Duodenal mucosa (tissue), 2 donors: ENCODE measurements around the gene PTPRN2.

Experiments used
- H3K27ac ChIP-seq: one replicate; pipeline ENCODE4 v1.7.0; 2013; ENCODE audit warnings: low read depth, low read length
- H3K27me3 ChIP-seq, 2 donors: one replicate each; pipeline ENCODE4 v1.7.0; 2013; ENCODE audit warnings: low read length in 2 of 2, control low read depth in 1 of 2; ENCODE audit not compliant: insufficient read depth in 2 of 2, control insufficient read depth in 1 of 2
- H3K36me3 ChIP-seq, 2 donors: one replicate each; pipeline ENCODE4 v1.7.0; 2013; ENCODE audit warnings: low read length in 2 of 2, control low read depth in 1 of 2; ENCODE audit not compliant: insufficient read depth in 2 of 2, control insufficient read depth in 1 of 2
- H3K4me1 ChIP-seq, 2 donors: one replicate each; pipeline ENCODE4 v1.7.0; 2013; ENCODE audit warnings: low read length in 2 of 2, control low read depth in 1 of 2; ENCODE audit not compliant: insufficient read depth in 2 of 2, control insufficient read depth in 1 of 2
- H3K4me3 ChIP-seq, 2 donors: one replicate each; pipeline ENCODE4 v1.7.0; 2013; ENCODE audit warnings: low read length in 2 of 2, low read depth in 1 of 2
- H3K9ac ChIP-seq, 2 donors: one replicate each; pipeline ENCODE4 v1.7.0; 2013; ENCODE audit warnings: low read length in 2 of 2, low read depth in 1 of 2
- H3K9me3 ChIP-seq, 2 donors: one replicate each; pipeline ENCODE4 v1.7.0; 2013; ENCODE audit warnings: low read length in 2 of 2, control low read depth in 1 of 2; ENCODE audit not compliant: control insufficient read depth in 1 of 2

Gene PTPRN2

DNA sequence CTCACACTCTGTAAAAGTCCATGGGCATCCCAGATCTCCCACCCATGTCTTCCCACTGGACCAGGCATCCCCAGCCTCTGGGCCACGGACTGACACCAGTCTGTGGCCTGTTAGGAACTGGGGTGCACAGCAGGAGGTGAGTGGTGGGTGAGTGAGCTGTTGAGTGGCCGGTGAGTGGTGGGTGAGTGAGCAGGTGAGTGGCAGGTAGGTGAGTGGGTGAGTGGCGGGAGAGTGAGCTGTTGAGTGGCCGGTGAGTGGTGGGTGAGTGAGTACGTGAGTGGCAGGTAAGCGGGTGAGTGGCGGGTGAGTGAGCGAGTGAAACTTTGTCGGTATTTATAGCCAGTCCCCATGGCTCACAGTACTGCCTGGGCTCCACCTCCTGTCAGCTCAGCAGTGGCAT is 779.6 kb downstream of the PTPRN2 start:
- no peaks in the 10 kb centered on the region for H3K4me1 ChIP-seq

DNA sequence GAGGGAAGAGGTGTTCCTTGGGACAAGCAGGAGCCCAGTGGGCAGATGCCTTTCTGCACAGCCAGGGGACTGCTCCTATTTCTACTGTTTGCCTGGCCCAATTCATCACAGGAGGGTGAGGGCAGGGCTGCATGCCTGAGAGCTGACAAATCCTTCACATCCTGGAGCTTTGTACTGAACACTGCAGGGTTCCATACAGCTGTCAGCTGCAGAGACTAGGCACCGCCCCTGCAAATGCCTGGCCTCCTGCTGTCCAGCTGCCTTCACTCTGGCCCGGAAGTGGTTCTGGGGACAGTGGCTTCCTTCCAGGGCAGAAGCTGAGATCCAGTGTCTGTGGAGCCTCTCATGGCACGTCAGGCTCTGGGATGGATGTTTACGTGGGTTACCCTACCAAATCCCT is 780.1 kb downstream of the PTPRN2 start:
- Histone ChIP-seq H3K27ac (no peak overlapping the region), H3K9me3 (no peaks in the 10 kb centered on the region)

More for the DNA sequence above, 779.6 kb downstream of the PTPRN2 start:
- no peaks in the 10 kb centered on the region for H3K36me3 ChIP-seq
- H3K9ac ChIP-seq: no peak overlapping the region
- H3K9me3 ChIP-seq: no peaks in the 10 kb centered on the region
- no peak overlapping the region for H3K27ac ChIP-seq
- H3K27me3 ChIP-seq: no peaks in the 10 kb centered on the region
- H3K4me3 ChIP-seq: no peak overlapping the region

DNA sequence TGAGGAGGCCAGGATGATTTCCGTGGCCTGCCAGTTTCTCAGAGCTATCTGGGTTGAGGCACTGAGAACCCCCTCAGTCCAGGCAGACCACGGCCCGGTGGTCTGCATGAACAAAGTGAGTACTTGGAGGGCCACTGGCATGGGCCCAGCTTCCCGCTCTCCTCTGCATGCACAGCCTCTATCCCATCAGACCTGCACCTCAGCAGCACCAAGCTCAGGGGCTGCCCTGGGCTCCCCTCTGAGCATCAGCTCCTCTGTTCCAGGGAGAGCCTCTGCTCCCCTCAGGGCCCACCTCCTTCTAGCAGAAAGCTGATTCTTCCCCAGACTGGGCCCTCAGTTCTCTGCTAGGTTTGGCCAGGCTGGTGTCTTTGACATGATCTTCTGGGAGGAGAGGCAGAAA is 780.9 kb downstream of the PTPRN2 start:
- Histone ChIP-seq H3K36me3 (no peaks in the 10 kb centered on the region), H3K9ac (no peak overlapping the region), H3K27me3 (no peaks in the 10 kb centered on the region), H3K4me3 (no peak overlapping the region), H3K27ac (no peak overlapping the region), H3K9me3 (no peaks in the 10 kb centered on the region), H3K4me1 (no peaks in the 10 kb centered on the region)

More for the DNA sequence above, 780.1 kb downstream of the PTPRN2 start:
- no peaks in the 10 kb centered on the region for H3K4me1 ChIP-seq
- no peaks in the 10 kb centered on the region for H3K27me3 ChIP-seq
- H3K4me3 ChIP-seq: no peak overlapping the region
- H3K9ac ChIP-seq: no peak overlapping the region
- no peaks in the 10 kb centered on the region for H3K36me3 ChIP-seq

DNA sequence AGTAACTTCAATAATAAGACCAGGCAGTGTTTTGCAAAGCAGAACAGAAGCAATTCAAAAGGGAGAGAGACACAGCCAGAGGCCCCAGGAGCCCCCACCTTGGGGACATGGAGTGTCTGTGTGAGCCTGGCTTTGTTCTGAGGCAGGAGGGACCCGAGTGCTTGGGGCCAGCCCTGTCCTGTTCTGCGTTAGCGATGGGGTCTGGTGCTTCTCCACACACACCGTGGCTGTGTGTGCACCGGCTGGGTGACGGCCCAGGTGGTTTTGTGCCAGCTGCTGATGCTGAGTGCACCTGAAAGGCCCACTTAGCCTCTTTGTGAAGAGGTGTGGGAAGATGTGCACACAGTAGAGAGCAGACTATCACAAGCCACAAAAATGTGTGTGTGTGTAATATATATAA is 781.9 kb downstream of the PTPRN2 start:
- Histone ChIP-seq H3K27ac (no peak overlapping the region), H3K4me1 (no peaks in the 10 kb centered on the region), H3K4me3 (no peak overlapping the region), H3K9ac (no peak overlapping the region), H3K27me3 (no peaks in the 10 kb centered on the region), H3K36me3 (no peaks in the 10 kb centered on the region), H3K9me3 (no peaks in the 10 kb centered on the region)

DNA sequence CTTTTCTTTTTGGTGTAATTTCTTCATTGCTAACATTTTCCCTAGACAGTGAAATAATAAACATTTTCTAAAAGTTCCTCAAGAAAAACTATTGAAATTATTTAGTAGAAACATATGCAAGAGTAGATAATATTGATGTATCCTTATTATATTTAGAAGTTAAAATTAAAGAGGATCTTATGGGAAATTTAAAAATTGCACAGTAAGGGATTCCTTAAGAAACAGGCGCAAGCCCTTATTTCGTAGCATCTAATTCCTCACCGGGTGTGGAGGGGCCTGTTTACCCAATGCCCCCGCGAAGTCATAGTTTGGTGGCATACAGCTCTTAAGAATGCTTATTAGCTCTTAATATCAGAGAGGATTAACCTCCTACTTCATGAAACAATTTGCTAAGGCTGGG is 783.7 kb downstream of the PTPRN2 start:
- H3K27ac ChIP-seq: no peak overlapping the region
- H3K4me1 ChIP-seq: no peaks in the 10 kb centered on the region
- H3K9me3 ChIP-seq: no peaks in the 10 kb centered on the region
- H3K9ac ChIP-seq: no peak overlapping the region
- no peaks in the 10 kb centered on the region for H3K27me3 ChIP-seq
- no peak overlapping the region for H3K4me3 ChIP-seq
- no peaks in the 10 kb centered on the region for H3K36me3 ChIP-seq

DNA sequence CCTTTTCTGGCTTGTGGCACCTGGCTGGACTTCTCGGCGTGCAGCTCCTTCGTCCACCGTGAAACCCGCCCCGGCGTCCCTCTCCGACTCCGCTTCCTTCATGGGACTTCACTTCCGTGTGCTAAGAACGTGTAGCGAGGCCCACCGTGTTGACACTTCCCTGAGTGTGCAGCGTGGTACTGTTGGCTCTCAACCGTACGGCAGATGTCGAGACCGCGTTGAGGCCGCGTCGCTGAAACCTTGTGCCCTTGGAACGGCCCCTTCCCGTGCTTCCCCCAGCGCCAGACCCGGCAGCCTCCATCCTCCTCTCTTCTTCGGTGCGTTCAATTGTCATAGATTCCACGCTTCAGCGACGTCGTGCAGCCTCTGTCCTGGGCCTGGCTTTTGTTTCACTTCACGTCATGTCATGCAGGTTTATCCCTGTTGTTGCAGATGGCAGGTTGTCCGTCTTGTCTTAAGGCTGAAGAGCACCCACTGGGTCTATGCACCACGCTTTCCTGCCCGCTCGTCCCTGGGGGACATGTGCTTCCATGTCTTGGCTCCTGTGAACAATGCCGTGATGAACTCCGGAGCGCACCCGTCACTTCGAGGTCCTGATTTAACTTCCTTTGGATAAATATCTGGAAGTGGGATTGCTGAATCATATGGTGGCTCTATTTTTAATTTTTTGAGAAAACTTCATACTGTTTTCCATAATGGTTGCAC is 785.5 kb downstream of the PTPRN2 start:
- no peak overlapping the region for H3K4me3 ChIP-seq
- H3K27me3 ChIP-seq: no peaks in the 10 kb centered on the region

DNA sequence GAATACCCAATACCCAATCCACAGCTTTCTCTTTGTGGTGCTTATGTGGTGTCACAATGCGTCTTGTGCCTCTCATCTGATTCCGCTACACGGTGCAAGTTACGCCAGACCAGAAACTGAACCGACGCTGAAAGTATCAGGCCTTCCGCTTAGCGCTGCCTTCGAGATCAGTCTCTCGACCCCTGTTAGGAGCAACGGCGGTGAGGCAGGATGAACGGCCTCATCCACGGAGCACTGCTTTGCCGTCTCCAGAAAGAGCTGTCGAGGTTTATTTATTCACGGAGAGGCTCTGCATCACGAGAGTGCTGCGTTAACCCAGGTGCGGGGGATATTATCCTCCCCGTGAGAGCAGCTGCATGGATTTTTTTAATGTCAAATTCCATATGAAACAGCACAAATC is 786.5 kb downstream of the PTPRN2 start:
- no peaks in the 10 kb centered on the region for H3K9me3 ChIP-seq
- no peaks in the 10 kb centered on the region for H3K27me3 ChIP-seq
- no peaks in the 10 kb centered on the region for H3K4me1 ChIP-seq
- no peak overlapping the region for H3K9ac ChIP-seq
- no peak overlapping the region for H3K4me3 ChIP-seq
- no peak overlapping the region for H3K27ac ChIP-seq
- H3K36me3 ChIP-seq: no peaks in the 10 kb centered on the region

More for the DNA sequence above, 785.5 kb downstream of the PTPRN2 start:
- Histone ChIP-seq H3K9ac (no peak overlapping the region), H3K9me3 (no peaks in the 10 kb centered on the region), H3K36me3 (no peaks in the 10 kb centered on the region), H3K27ac (no peak overlapping the region), H3K4me1 (no peaks in the 10 kb centered on the region)

DNA sequence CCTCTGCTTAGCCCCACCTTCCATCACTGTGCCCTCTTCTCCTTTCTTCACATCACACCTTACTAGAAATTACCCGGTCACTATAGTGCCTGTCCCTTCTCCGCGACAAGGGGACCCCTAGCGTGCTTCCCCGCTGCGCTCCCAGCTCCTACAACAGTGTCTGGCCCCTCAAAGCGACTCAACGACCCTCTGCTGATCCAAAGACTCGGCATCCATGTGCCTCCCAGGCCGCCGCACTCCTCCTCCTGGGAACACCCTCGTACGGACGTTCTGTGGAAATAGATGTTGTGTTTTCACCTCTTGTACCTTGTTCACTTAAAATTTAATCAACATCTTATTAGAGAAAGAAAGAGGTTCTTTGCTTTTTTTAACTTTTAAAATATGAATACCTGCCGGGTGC is 787.3 kb downstream of the PTPRN2 start:
- H3K4me1 ChIP-seq: no peaks in the 10 kb centered on the region
- no peak overlapping the region for H3K4me3 ChIP-seq
- no peak overlapping the region for H3K9ac ChIP-seq
- no peak overlapping the region for H3K27ac ChIP-seq
- no peaks in the 10 kb centered on the region for H3K27me3 ChIP-seq
- H3K9me3 ChIP-seq: no peaks in the 10 kb centered on the region
- no peaks in the 10 kb centered on the region for H3K36me3 ChIP-seq

DNA sequence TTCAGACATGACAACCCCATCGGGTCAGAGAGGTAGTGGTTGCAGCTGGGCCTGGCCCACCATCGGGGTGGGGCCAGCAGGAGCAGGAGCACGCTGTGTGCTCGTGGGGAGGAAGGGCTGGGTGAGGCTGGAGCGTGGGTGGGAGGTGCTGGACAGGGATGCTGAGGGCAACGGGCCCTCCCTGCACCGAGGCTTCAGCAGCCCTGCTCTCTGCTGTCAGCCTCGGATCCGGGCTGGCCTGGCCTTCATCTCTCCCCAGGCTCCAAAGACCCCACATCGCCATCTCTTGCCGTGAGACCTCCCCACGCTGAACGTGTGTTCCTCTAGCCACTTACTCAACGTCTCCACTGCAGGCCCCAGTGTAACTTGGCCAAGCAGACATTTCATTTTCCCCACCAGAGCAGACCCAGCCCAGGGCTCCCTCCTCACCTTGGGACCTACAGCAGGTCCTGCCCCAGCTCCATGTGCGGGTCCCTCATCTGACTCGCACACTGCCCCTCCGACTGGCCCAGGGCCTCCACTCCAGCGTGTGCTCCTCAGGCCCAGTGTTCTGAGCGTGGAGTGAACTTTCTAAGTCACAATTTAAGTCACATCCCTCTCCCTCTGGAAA is 788.4 kb downstream of the PTPRN2 start:
- no peaks in the 10 kb centered on the region for H3K4me1 ChIP-seq
- no peaks in the 10 kb centered on the region for H3K27me3 ChIP-seq
- no peak overlapping the region for H3K4me3 ChIP-seq
- H3K9ac ChIP-seq: no peak overlapping the region
- no peak overlapping the region for H3K27ac ChIP-seq
- H3K36me3 ChIP-seq: no peaks in the 10 kb centered on the region
- no peaks in the 10 kb centered on the region for H3K9me3 ChIP-seq

DNA sequence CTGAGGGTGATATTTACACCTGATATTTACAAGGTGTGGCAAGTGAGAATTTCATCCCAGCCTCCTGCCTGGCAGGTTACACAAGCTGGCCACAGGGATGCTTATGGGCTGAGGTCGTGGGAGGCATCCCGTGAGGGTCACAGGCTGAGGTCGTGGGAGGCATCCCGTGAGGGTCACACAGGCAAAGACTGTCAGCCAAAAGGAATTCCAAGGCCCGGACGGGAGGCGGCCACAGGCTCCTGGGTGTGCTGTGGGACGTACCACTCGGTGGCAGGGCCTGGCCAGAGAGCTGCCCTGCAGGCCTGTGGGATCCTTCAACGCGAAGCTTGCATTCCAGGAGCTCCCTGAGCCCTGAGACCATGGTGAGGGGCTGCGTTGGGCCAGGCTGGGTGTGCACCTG is 790.3 kb downstream of the PTPRN2 start:
- no peaks in the 10 kb centered on the region for H3K4me1 ChIP-seq
- no peaks in the 10 kb centered on the region for H3K27me3 ChIP-seq
- no peak overlapping the region for H3K4me3 ChIP-seq
- no peak overlapping the region for H3K27ac ChIP-seq
- H3K9me3 ChIP-seq: no peaks in the 10 kb centered on the region
- H3K36me3 ChIP-seq: no peaks in the 10 kb centered on the region
- H3K9ac ChIP-seq: no peak overlapping the region
